HAP-1 (cell line): ENCODE data around the gene PRKCE.
"Not testable (repeated sequence)": the region's sequence is repeated elsewhere in the genome, so short reads cannot be mapped to it uniquely, and the experiment has no call there.

Source experiments
- DNase-seq, 2 experiments: peaks; one replicate each; pipeline ENCODE4 v3.0.0-alpha.2; 2016 to 2020; ENCODE audit warnings: low spot score in 2 of 2
- H3K27me3 ChIP-seq: fragments of 250-450 bp; sonication (Bioruptor Pico); 2 replicates; pipeline ENCODE4 v1.5.1; 2020; ENCODE audit warnings: low read depth, mild to moderate bottlenecking, moderate library complexity
- H3K36me3 ChIP-seq: fragments of 250-450 bp; sonication (Bioruptor Pico); replicated peaks from 2 replicates; pipeline ENCODE4 v1.5.1; 2020; ENCODE audit warnings: mild to moderate bottlenecking
- H3K4me1 ChIP-seq: fragments of 250-450 bp; sonication (Bioruptor Pico); 2 replicates; pipeline ENCODE4 v1.5.1; 2020; ENCODE audit warnings: mild to moderate bottlenecking
- H3K4me3 ChIP-seq: fragments of 250-450 bp; sonication (Bioruptor Pico); 2 replicates; pipeline ENCODE4 v1.5.1; 2020; ENCODE audit warnings: mild to moderate bottlenecking, moderate library complexity
- H3K9me3 ChIP-seq: fragments of 250-450 bp; sonication (Bioruptor Pico); 2 replicates; pipeline ENCODE4 v1.5.1; 2020; ENCODE audit warnings: mild to moderate bottlenecking, moderate library complexity
- in situ Hi-C: fragments of 300-500 bp; cut with MboI; formaldehyde crosslinking; loops from 3 replicates; pipeline ENCODE4 v1.14.3; 2020; ENCODE audit warnings: low sequenced_read_pairs, inconsistent platforms, mixed read lengths

The PRKCE gene

GRCh38 chr2:46196871-46197462, 545.5 kb downstream of the PRKCE start:
- DNase-seq, result no peak
- Histone ChIP-seq H3K9me3 (no peaks in the 10 kb centered on the region), H3K4me1 (no peaks in the 10 kb centered on the region), H3K36me3 (no peaks in the 10 kb centered on the region), H3K4me3 (no peak overlapping the region), H3K27me3 (no peaks in the 10 kb centered on the region)
- in situ Hi-C loops, result no loop called here

GRCh38 chr2:46197672-46198071, 546.2 kb downstream of the PRKCE start:
- H3K36me3 ChIP-seq, result no peaks in the 10 kb centered on the region
- DNase-seq, result no peak
- no peaks in the 10 kb centered on the region for H3K27me3 ChIP-seq
- no peaks in the 10 kb centered on the region for H3K4me1 ChIP-seq
- H3K4me3 ChIP-seq, result no peak overlapping the region
- in situ Hi-C loops, result no loop called here
- H3K9me3 ChIP-seq, result no peaks in the 10 kb centered on the region

DNA sequence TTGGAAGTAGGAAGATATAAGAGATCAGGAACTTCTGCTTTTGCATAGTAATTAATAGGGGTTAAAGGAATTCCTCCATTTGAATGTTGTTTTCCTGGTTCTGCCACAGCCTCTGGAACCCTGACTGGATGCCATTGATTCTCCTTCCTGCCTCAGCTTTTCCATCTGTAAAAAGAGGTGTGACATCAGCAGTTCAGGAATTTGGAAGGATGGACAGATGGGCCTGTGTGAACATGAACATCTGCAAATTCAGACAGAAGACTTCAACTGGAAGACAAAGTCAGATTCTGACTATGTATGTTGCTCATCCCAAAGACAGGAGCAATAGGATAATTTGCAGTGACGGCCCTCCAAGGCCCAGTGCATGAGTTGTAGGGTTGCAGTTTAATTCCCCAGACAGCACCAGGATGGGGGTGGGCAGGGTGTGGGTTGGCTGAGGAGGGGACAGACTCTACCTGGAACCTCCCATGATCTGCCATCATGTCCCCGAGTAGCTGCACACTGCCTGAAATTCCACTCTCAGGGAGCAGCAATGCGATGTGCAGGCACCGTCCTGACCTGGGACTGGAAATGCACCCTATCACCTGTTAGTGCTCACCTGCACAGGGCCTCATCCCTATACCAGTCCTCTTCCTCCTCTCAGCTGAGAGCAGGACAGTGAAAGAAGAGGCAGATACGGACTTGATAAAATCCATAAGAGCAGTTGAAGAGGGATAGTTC, 546.8 kb downstream of the PRKCE start:
- H3K4me1 ChIP-seq, result no peaks in the 10 kb centered on the region
- no peak overlapping the region for H3K4me3 ChIP-seq
- in situ Hi-C loops, result no loop called here
- no peak for DNase-seq
- no peaks in the 10 kb centered on the region for H3K9me3 ChIP-seq
- H3K36me3 ChIP-seq, result no peaks in the 10 kb centered on the region
- no peaks in the 10 kb centered on the region for H3K27me3 ChIP-seq

DNA sequence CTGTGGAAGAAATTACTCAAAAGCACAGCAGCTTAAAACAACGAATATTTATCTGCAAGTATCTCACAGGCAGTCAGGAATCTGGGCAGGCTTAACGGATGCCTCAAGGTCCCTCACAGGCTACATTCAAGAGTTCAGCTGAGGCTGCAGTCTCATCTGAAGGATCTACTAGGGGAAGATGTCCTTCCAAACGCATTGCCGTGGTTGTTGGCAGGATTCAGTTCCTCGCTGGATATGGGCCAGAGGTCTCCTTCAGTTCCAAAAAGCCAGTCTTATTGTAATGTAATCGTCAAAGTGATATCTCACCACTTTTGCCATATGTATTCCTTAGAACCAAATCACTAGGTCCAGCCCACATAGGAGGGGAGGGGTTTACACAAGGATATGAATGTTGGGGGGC, 547.5 kb downstream of the PRKCE start:
- no peak for DNase-seq
- Histone ChIP-seq H3K4me1 (no peaks in the 10 kb centered on the region), H3K9me3 (no peaks in the 10 kb centered on the region), H3K36me3 (no peaks in the 10 kb centered on the region), H3K4me3 (no peak overlapping the region), H3K27me3 (no peaks in the 10 kb centered on the region)
- in situ Hi-C loops, result no loop called here

DNA sequence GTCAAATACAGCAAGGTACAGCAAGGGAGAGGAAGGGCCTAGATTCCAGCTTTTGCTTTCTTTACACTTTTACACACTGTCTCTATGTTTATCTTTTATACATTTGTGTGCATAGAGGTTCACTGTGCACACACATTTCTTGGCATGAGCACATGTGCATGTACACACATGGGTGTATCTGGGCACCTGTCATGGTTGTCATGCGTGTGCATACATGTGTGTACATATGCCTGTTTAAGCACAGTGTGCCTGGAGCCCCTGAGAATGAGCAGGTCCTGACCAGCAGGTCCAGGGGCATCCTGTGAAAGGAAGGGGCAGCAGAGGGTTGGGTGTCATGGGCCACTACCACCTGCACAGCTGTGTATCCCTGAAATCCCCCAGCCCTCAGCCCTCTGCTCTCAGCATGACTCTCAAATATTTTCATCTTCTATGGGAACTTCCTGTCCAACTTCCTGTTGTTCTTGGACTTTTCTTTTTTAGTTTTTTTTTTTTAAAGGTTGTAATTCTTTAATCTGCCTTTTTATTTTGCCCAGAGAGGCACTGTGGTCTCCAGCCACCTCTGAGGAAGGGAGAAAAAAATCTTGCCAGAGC, 548.7 kb downstream of the PRKCE start:
- Histone ChIP-seq H3K9me3 (no peaks in the 10 kb centered on the region), H3K36me3 (no peaks in the 10 kb centered on the region), H3K4me3 (no peak overlapping the region), H3K4me1 (no peaks in the 10 kb centered on the region), H3K27me3 (no peaks in the 10 kb centered on the region)
- no peak for DNase-seq
- in situ Hi-C loops, result no loop called here

- H3K9me3 ChIP-seq, result no peaks in the 10 kb centered on the region
- H3K4me3 ChIP-seq, result no peak overlapping the region
- no peaks in the 10 kb centered on the region for H3K27me3 ChIP-seq
- in situ Hi-C loops, result no loop called here
- DNase-seq, result no peak
- no peaks in the 10 kb centered on the region for H3K36me3 ChIP-seq
- H3K4me1 ChIP-seq, result no peaks in the 10 kb centered on the region
These were observed 549.6 kb downstream of the PRKCE start for GRCh38 chr2:46200861-46201605.

- Histone ChIP-seq H3K4me1 (no peaks in the 10 kb centered on the region), H3K36me3 (no peaks in the 10 kb centered on the region), H3K4me3 (no peak overlapping the region), H3K9me3 (no peaks in the 10 kb centered on the region), H3K27me3 (no peaks in the 10 kb centered on the region)
- DNase-seq, result no peak
- in situ Hi-C loops, result no loop called here
These were observed 551.0 kb downstream of the PRKCE start for GRCh38 chr2:46202453-46202852.

DNA sequence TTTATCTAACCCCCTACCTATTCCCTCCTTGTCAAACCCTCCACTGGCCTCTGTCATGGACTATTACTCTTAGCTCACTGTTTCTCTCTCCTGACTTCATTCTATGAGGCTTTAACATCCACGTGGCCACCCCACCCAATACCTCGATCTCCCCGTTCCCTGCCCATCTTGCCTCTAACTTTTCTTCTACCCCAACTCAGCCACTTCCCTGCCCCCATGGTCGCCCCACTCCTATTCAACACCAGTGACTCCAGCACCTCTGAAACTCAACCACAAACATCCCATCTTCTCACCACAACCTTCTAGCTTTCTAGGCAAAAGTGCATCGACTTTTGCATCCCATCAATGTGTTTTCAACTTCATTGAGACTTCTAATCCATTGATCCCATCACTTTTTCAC, 551.5 kb downstream of the PRKCE start:
- in situ Hi-C loops, result no loop called here
- Histone ChIP-seq H3K4me1 (no peaks in the 10 kb centered on the region), H3K27me3 (no peaks in the 10 kb centered on the region), H3K36me3 (no peaks in the 10 kb centered on the region), H3K4me3 (no peak overlapping the region), H3K9me3 (no peaks in the 10 kb centered on the region)
- no peak for DNase-seq

DNA sequence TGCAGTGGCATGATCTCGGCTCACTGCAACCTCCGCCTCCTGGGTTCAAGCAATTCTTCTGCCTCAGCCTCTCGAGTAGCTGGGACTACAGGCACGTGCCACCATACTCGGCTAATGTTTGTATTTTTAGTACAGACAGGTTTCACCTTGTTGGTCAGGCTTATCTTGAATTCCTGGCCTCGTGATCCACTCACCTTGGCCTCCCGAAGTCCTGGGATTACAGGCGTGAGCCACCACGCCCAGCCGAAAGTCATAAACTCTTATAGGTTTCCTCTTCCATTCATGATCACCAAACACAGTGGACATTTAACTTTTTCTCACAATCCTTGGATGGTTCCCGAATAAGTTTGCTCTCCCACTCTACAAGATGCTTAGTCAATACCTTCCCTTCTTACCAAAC, 552.2 kb downstream of the PRKCE start:
- H3K4me1 ChIP-seq, H3K36me3 ChIP-seq, H3K27me3 ChIP-seq, DNase-seq, in situ Hi-C loops, H3K4me3 ChIP-seq, H3K9me3 ChIP-seq: not testable (repeated sequence)

DNA sequence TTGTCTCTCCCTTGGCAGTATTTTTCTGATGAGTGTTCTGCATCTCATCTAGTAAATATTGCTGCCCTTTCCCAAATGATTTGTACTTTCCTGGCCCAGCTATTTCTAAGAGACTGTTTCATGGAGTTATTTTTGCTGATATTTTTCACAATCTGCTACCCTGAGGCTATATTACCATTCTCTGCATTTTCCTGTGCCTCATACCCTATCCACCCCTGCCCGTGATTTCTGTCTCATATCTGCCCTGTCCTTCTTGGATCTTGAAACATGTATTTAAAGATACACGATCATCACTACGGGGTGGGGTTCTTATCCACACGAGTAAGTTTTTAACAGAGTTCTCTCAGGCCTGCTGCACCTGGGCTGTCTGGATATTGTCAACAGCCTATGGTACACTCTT, 556.1 kb downstream of the PRKCE start:
- in situ Hi-C loops, result no loop called here
- Histone ChIP-seq H3K27me3 (peaks cover 3% of the 10 kb centered on the region; the same call in 1 of the 2 replicates), H3K4me1 (no peaks in the 10 kb centered on the region), H3K9me3 (no peaks in the 10 kb centered on the region), H3K36me3 (no peaks in the 10 kb centered on the region), H3K4me3 (no peak overlapping the region)
- no peak for DNase-seq

DNA sequence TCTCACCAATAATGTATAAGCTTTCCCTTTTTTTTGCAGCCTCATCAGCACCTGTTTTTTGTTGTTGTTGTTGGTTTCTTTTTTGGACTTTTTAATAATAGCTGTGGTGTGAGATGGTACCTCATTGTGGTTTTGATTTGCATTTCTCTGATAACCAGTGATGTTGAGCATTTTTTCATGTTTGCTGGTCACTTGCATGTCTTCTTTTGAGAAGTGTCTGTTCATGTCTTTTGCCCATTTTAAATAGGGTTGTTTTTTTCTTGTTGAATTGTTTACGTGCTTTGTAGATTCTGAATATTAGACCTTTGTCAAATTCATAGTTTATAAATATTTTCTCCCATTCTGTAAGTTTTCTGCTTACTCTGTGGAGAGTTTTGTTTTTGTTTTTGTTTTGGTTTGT, 557.3 kb downstream of the PRKCE start:
- Histone ChIP-seq H3K9me3 (no peaks in the 10 kb centered on the region), H3K4me3 (no peak overlapping the region), H3K4me1 (no peaks in the 10 kb centered on the region), H3K36me3 (no peaks in the 10 kb centered on the region), H3K27me3 (peaks cover 5% of the 10 kb centered on the region)
- DNase-seq, result no peak
- in situ Hi-C loops, result no loop called here

- Histone ChIP-seq H3K9me3 (no peaks in the 10 kb centered on the region), H3K4me3 (no peak overlapping the region), H3K27me3 (peaks cover 5% of the 10 kb centered on the region), H3K4me1 (no peaks in the 10 kb centered on the region), H3K36me3 (no peaks in the 10 kb centered on the region)
- in situ Hi-C loops, result no loop called here
- no peak for DNase-seq
These were observed 558.6 kb downstream of the PRKCE start for GRCh38 chr2:46210063-46210462.

GRCh38 chr2:46211461-46211860, 560.0 kb downstream of the PRKCE start:
- Histone ChIP-seq H3K9me3 (no peaks in the 10 kb centered on the region), H3K4me1 (no peaks in the 10 kb centered on the region), H3K27me3 (peaks cover 5% of the 10 kb centered on the region), H3K4me3 (no peak overlapping the region), H3K36me3 (no peaks in the 10 kb centered on the region)
- in situ Hi-C loops, result no loop called here
- no peak for DNase-seq

DNA sequence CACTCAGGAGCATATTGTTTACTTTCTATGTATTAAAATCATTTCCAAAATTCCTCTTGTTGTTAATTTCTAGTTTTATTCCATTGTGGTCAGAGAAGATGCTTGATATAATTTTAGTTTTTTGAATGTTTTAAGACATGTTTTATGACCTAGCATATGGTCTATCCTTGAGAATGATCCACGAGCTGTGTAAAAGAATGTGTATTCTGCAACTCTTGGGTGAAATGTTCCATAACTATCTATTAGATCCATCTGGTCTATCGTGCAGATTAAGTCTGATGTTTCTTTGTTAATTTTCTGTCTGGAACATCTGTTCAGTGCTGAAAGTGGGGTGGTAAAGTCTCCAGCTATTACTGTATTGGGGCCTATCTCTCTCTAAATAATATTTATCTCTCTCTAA, 562.4 kb downstream of the PRKCE start:
- Histone ChIP-seq H3K36me3 (no peaks in the 10 kb centered on the region), H3K4me3 (no peak overlapping the region), H3K27me3 (peaks cover 3% of the 10 kb centered on the region; the same call in 1 of the 2 replicates), H3K9me3 (no peaks in the 10 kb centered on the region; the same call in 1 of the 2 replicates), H3K4me1 (no peaks in the 10 kb centered on the region)
- DNase-seq, result no peak
- in situ Hi-C loops, result no loop called here
